Measurements from ENCODE around the gene GPR63. TPM values are rescaled to one million over a fixed set of nuclear protein-coding genes. Genes with fewer than 3 reads are reported as not detected.

The GPR63 gene
- total RNA-seq, 2 donors from 2014 or later = 1.3 to 2.3 TPM

DNA sequence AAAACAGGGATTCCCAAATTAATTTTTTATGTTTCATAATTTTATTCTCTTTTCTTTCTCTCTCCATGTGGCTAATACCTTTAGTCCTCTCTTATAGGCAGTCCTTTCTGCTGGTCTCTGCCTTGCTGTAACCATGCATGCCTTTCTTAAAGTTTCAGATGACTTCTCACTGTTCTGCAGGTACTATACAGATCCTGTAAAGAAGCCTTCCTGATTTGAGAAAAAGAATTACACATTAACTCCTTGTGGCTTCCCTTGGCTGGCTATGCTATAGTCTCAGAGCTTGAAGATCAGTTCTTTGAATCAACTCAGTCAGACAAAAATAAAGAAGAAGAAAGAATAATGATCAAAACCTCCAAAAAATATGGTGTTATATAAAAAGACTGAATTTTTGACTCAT, 7.3 kb upstream of the GPR63 start:
- Histone ChIP-seq H3K27me3 (no peaks in the 10 kb centered on the region), H3K9me3 (no peaks in the 10 kb centered on the region), H3K4me1 (no peaks in the 10 kb centered on the region), H3K27ac (no peak overlapping the region), H3K36me3 (replicated peaks in 1 of 2; ENCODE audit: insufficient read depth in 1 of 2, low read depth in 2 of 2) (no peaks in the 10 kb centered on the region), H3K4me3 (no peak overlapping the region)
- DNase-seq = no peak
- ATAC-seq = no peak
- TF ChIP-seq, protein P1, sequence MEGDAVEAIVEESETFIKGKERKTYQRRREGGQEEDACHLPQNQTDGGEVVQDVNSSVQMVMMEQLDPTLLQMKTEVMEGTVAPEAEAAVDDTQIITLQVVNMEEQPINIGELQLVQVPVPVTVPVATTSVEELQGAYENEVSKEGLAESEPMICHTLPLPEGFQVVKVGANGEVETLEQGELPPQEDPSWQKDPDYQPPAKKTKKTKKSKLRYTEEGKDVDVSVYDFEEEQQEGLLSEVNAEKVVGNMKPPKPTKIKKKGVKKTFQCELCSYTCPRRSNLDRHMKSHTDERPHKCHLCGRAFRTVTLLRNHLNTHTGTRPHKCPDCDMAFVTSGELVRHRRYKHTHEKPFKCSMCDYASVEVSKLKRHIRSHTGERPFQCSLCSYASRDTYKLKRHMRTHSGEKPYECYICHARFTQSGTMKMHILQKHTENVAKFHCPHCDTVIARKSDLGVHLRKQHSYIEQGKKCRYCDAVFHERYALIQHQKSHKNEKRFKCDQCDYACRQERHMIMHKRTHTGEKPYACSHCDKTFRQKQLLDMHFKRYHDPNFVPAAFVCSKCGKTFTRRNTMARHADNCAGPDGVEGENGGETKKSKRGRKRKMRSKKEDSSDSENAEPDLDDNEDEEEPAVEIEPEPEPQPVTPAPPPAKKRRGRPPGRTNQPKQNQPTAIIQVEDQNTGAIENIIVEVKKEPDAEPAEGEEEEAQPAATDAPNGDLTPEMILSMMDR (IDR thresholded peaks at IDR 0.05) = no peak
- TF ChIP-seq POLR2A (IDR thresholded peaks at IDR 0.05) = no peak
- intact Hi-C loops (cut with DNase I) = no loop called here

DNA sequence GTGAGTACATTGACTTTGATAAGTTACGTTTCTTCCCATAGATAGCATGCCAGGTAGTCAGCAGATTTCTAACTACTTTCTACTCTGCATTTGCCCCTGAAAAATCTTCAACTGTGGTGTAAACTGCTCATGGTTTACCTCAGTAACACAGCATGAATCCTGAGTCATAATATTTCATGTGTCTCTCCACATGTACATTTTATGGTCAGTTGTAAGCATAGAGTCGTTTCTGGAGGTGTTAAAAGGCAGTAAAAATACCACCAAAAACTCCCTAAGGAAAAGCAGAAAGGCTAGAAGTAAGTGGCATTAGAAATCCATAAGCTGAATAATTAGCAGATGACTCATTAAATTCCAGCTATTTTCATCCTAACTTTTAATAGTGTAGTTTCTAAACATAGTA, 4.1 kb upstream of the GPR63 start:
- Histone ChIP-seq H3K36me3 (replicated peaks in 1 of 2; ENCODE audit: insufficient read depth in 1 of 2, low read depth in 2 of 2) (no peaks in the 10 kb centered on the region), H3K27ac (no peak overlapping the region), H3K9me3 (no peaks in the 10 kb centered on the region), H3K4me3 (no peak overlapping the region), H3K4me1 (peaks cover 6% of the 10 kb centered on the region), H3K27me3 (no peaks in the 10 kb centered on the region)
- WGBS, 2 donors = 21 to 43% methylated on average over 2 of the region's 2 CpGs
- DNase-seq = no peak
- intact Hi-C loops (cut with DNase I) = no loop called here
- no peak for TF ChIP-seq POLR2A (IDR thresholded peaks at IDR 0.05)
- TF ChIP-seq, protein P1 (IDR thresholded peaks at IDR 0.05) = no peak
- no peak for ATAC-seq

DNA sequence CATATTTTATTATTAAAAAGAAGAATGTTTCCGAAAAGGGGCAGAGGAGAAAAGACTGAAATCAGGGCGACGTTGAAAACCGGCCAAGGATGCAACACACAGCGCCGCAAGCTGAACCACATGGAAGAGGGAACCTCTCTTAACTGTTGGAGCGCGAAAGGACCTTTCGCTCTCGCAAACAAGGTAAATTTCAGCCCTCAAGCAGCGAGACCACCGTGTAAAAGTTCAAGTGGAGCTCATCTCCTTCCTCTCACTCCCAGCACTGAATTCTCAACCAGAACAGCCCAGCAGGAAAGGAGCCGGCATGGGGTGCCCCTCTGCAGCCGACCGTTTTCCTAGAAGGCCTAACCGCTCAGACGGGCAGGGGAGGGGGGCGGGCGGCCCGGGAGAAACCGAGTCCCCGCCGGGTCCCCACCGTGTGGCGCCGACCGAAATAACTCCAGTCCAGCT, 621 bp downstream of the GPR63 start:
- DNase-seq = peak in 3 of 4 donors; percentile 2 to 38 (median 16)
- H3K4me3 ChIP-seq = peak overlapping the region; percentile 73 to 98
- H3K36me3 ChIP-seq (replicated peaks in 1 of 2; ENCODE audit: insufficient read depth in 1 of 2, low read depth in 2 of 2) = no peaks in the 10 kb centered on the region
- TF ChIP-seq, protein P1 (IDR thresholded peaks at IDR 0.05) = no peak
- no peak for TF ChIP-seq POLR2A (IDR thresholded peaks at IDR 0.05)
- peak; percentile 36 for ATAC-seq
- peak overlapping the region in 3 of 4 donors; percentile 65 to 79 (median 69) for H3K27ac ChIP-seq
- WGBS, 2 donors = 0 to 1% methylated on average over 10 to 27 of the region's 27 CpGs
- peaks cover 12% of the 10 kb centered on the region for H3K4me1 ChIP-seq
- intact Hi-C loops (cut with DNase I) = no loop called here
- H3K27me3 ChIP-seq = no peaks in the 10 kb centered on the region
- H3K9me3 ChIP-seq = no peaks in the 10 kb centered on the region

DNA sequence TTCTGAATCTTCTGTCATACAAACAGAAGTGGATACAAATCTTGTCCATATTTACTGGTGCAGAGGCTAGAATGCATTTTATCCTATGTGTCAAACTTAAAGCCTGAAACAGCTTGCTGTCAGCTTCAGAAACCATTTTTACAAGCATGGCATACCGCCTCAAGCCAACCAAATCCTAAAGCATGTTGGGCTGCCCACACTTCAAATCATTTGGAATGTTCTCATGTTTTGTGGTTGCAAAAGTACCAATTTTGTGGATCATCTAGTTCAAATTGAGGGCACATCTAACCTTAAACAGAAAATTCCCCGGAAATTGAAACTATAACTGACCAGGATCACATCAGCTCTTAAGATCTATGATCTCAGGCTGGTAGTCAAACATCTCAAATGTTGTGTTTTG, 3.2 kb downstream of the GPR63 start:
- Histone ChIP-seq H3K4me1 (peaks cover 12% of the 10 kb centered on the region), H3K36me3 (replicated peaks in 1 of 2; ENCODE audit: insufficient read depth in 1 of 2, low read depth in 2 of 2) (no peaks in the 10 kb centered on the region), H3K27me3 (no peaks in the 10 kb centered on the region), H3K4me3 (no peak overlapping the region), H3K27ac (no peak overlapping the region), H3K9me3 (no peaks in the 10 kb centered on the region)
- DNase-seq = no peak
- 98% methylated on average over 2 of the region's 2 CpGs for WGBS, 2 donors
- intact Hi-C loops (cut with DNase I) = no loop called here
- no peak for ATAC-seq
- TF ChIP-seq POLR2A (IDR thresholded peaks at IDR 0.05) = no peak
- TF ChIP-seq, protein P1 (IDR thresholded peaks at IDR 0.05) = no peak

DNA sequence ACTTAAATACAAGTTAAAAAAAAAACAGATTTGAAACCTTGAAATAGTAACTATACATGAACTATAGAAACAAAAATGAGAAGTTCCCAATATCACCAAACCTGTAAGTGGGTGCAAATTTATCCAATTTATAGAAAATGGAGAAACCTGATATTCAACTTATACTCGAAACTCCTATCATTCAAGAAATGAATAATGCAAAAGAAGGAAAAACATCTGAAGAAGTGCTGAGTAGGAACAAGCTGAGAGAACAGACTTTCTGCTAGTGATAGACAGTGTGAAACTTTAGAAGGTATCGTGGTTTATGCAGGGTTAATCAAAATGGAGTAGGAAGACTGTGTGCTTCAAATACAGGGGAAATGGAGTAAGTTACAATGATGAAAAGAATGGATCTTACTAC, 4.5 kb downstream of the GPR63 start:
- peaks cover 9% of the 10 kb centered on the region for H3K4me1 ChIP-seq
- intact Hi-C loops (cut with DNase I) = no loop called here
- no peaks in the 10 kb centered on the region for H3K36me3 ChIP-seq (replicated peaks in 1 of 2; ENCODE audit: insufficient read depth in 1 of 2, low read depth in 2 of 2)
- H3K27ac ChIP-seq = no peak overlapping the region
- H3K27me3 ChIP-seq = no peaks in the 10 kb centered on the region
- DNase-seq (no peak), ATAC-seq (no peak)
- H3K4me3 ChIP-seq = no peak overlapping the region
- H3K9me3 ChIP-seq = no peaks in the 10 kb centered on the region
- TF ChIP-seq POLR2A (IDR thresholded peaks at IDR 0.05) = no peak
- TF ChIP-seq, protein P1 (IDR thresholded peaks at IDR 0.05) = no peak
- 96 to 97% methylated on average over 2 of the region's 2 CpGs for WGBS, 2 donors

Measured in body of pancreas (tissue), 4 donors.